Measurements from ENCODE around the gene PPIG. TPM values are rescaled to one million over a fixed set of nuclear protein-coding genes. Genes with fewer than 3 reads are reported as not detected.
A peak's percentile ranks its signal among the peaks of the same experiment; 100 is the strongest.

PPIG gene
- total RNA-seq, 3 donors from 2014 or later (not counting 1 experiment from before 2014, with no cell fraction given): 42.2 to 58.3 (median 56.1) TPM

- DNase-seq (no peak), ATAC-seq (no peak)
- H3K4me3 ChIP-seq (ENCODE audit: low read length): no peak overlapping the region
- Mint-ChIP-seq H3K27me3 (ENCODE audit: low read depth in 2 of 2) (peaks cover 0 to 8% of the 10 kb centered on the region in 2 donors), H3K4me3 (no peak overlapping the region), H3K4me1 (no peaks in the 10 kb centered on the region), H3K36me3 (no peaks in the 10 kb centered on the region), H3K9me3 (no peaks in the 10 kb centered on the region), H3K27ac (no peak overlapping the region)
- no peak overlapping the region for H3K27ac ChIP-seq (ENCODE audit: low read length)
- H3K4me1 ChIP-seq (ENCODE audit: control insufficient read depth, insufficient read depth, low read length): no peaks in the 10 kb centered on the region
- intact Hi-C loops (cut with micrococcal nuclease): no loop called here
- no peaks in the 10 kb centered on the region for H3K9me3 ChIP-seq (ENCODE audit: control insufficient read depth, insufficient read depth, low read length)
- no peak for TF ChIP-seq CTCF (IDR thresholded peaks at IDR 0.05)
- no peaks in the 10 kb centered on the region for H3K27me3 ChIP-seq (ENCODE audit: control insufficient read depth, insufficient read depth, low read length)
- WGBS (ENCODE audit: insufficient coverage): 71% methylated on average over 1 of the region's 1 CpG
- no peaks in the 10 kb centered on the region for H3K36me3 ChIP-seq (ENCODE audit: control insufficient read depth, insufficient read depth, low read length)
These were observed 81.1 kb downstream of the PPIG start for GRCh38 chr2:169664978-169665930.

GRCh38 chr2:169667583-169667982 lies 83.4 kb downstream of the PPIG start:
- intact Hi-C loops (cut with micrococcal nuclease): no loop called here
- DNase-seq (peak in 1 of 2 donors; percentile 19), ATAC-seq (no peak)
- Mint-ChIP-seq H3K4me3 (no peak overlapping the region), H3K4me1 (no peaks in the 10 kb centered on the region), H3K27me3 (ENCODE audit: low read depth in 2 of 2) (peaks cover 6 to 9% of the 10 kb centered on the region in 2 donors), H3K36me3 (no peaks in the 10 kb centered on the region), H3K27ac (no peak overlapping the region), H3K9me3 (no peaks in the 10 kb centered on the region)
- H3K27ac ChIP-seq (ENCODE audit: low read length): no peak overlapping the region
- no peaks in the 10 kb centered on the region for H3K36me3 ChIP-seq (ENCODE audit: control insufficient read depth, insufficient read depth, low read length)
- TF ChIP-seq CTCF (IDR thresholded peaks at IDR 0.05): no peak
- H3K4me1 ChIP-seq (ENCODE audit: control insufficient read depth, insufficient read depth, low read length): no peaks in the 10 kb centered on the region
- no peaks in the 10 kb centered on the region for H3K27me3 ChIP-seq (ENCODE audit: control insufficient read depth, insufficient read depth, low read length)
- WGBS (ENCODE audit: insufficient coverage): 37% methylated on average over 2 of the region's 2 CpGs
- no peaks in the 10 kb centered on the region for H3K9me3 ChIP-seq (ENCODE audit: control insufficient read depth, insufficient read depth, low read length)
- no peak overlapping the region for H3K4me3 ChIP-seq (ENCODE audit: low read length)

GRCh38 chr2:169670215-169670651 lies 86.1 kb downstream of the PPIG start:
- intact Hi-C loops (cut with micrococcal nuclease): no loop called here
- no peaks in the 10 kb centered on the region for H3K9me3 ChIP-seq (ENCODE audit: control insufficient read depth, insufficient read depth, low read length)
- no peaks in the 10 kb centered on the region for H3K36me3 ChIP-seq (ENCODE audit: control insufficient read depth, insufficient read depth, low read length)
- Mint-ChIP-seq H3K27ac (no peak overlapping the region), H3K4me1 (no peaks in the 10 kb centered on the region), H3K27me3 (ENCODE audit: low read depth in 2 of 2) (peaks cover 15 to 19% of the 10 kb centered on the region in 2 donors), H3K36me3 (no peaks in the 10 kb centered on the region), H3K9me3 (no peaks in the 10 kb centered on the region), H3K4me3 (no peak overlapping the region)
- no peak overlapping the region for H3K27ac ChIP-seq (ENCODE audit: low read length)
- DNase-seq (no peak), ATAC-seq (no peak)
- 100% methylated on average over 1 of the region's 2 CpGs for WGBS (ENCODE audit: insufficient coverage)
- no peak for TF ChIP-seq CTCF (IDR thresholded peaks at IDR 0.05)
- H3K27me3 ChIP-seq (ENCODE audit: control insufficient read depth, insufficient read depth, low read length): no peaks in the 10 kb centered on the region
- H3K4me1 ChIP-seq (ENCODE audit: control insufficient read depth, insufficient read depth, low read length): no peaks in the 10 kb centered on the region
- no peak overlapping the region for H3K4me3 ChIP-seq (ENCODE audit: low read length)
